ENCODE measurements around the gene MIPOL1. TPM values are rescaled to one million over a fixed set of nuclear protein-coding genes. Genes with fewer than 3 reads are reported as not detected.

The MIPOL1 gene
- total RNA-seq, 1 donor from 2014 or later, result 12.1 TPM

DNA sequence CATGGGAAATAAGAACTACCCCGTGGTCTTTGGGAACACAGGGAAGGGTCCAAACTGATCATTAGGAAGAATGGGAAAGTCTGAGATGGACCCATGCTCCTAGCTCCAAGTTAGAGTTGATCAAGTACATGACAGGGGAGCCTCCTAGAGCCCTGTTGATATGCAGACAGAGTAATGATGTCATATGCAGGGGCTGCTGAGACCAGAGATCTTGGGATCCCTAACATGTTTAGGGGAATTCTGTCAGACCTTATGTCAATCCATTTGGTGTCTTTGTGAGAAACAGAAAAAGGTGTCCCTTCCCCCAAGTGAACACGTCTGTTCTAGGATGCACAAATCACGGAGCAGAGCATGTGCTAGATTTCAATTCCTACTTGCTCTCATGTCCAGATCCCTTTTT is 31.9 kb upstream of the MIPOL1 start:
- TF ChIP-seq, protein P1, sequence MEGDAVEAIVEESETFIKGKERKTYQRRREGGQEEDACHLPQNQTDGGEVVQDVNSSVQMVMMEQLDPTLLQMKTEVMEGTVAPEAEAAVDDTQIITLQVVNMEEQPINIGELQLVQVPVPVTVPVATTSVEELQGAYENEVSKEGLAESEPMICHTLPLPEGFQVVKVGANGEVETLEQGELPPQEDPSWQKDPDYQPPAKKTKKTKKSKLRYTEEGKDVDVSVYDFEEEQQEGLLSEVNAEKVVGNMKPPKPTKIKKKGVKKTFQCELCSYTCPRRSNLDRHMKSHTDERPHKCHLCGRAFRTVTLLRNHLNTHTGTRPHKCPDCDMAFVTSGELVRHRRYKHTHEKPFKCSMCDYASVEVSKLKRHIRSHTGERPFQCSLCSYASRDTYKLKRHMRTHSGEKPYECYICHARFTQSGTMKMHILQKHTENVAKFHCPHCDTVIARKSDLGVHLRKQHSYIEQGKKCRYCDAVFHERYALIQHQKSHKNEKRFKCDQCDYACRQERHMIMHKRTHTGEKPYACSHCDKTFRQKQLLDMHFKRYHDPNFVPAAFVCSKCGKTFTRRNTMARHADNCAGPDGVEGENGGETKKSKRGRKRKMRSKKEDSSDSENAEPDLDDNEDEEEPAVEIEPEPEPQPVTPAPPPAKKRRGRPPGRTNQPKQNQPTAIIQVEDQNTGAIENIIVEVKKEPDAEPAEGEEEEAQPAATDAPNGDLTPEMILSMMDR (IDR thresholded peaks at IDR 0.05; ENCODE audit: unreplicated experiment), result no peak
- H3K27ac Mint-ChIP-seq (ENCODE audit: unreplicated experiment), result no peak overlapping the region
- H3K4me3 Mint-ChIP-seq (ENCODE audit: unreplicated experiment), result no peak overlapping the region
- no peaks in the 10 kb centered on the region for H3K4me1 Mint-ChIP-seq (ENCODE audit: unreplicated experiment)
- no peaks in the 10 kb centered on the region for H3K36me3 Mint-ChIP-seq (ENCODE audit: low read depth, unreplicated experiment)
- no peaks in the 10 kb centered on the region for H3K9me3 Mint-ChIP-seq (ENCODE audit: unreplicated experiment)
- no peak for DNase-seq (ENCODE audit: low spot score)
- no peaks in the 10 kb centered on the region for H3K27me3 Mint-ChIP-seq (ENCODE audit: unreplicated experiment)

DNA sequence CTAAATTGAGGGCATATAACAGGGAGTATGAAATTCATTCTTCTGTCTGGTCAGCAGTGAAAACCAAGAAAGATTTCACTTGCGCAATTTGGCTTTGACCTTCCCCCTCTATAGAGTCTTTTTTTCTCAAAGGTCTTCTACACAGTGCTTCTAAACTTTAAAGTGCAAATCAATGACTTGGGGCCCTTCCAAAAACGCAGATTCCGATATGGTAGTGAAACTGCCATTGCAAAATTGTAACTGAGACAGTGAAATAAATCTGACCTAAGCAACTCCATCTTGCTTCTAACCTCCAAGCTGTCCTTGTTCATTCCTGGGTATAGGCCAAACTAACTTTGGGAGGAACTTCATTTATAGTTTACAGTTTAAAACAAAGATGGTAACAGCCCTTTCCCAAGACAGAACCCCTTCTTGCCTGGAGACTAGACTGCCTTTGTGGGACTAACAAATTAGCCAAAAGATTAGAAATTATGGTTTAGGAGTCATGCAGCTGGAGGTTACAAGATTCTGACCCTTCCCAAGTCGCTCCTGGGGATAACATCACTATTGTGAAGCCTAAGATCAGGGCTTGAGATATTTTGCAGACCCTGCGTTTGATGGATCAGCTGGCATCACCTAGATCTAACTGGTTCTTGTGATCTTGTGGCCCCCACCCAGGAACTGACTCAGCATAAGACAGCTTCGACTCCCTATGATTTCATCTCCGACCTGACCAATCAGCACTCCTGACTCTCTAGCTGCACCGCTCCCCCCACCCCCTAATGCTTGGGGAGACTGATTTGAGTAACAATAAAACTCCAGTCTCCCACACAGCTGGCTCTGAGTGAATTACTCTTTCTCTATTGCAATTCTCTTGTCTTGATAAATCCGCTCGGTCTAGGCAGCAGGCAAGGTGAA is 30.3 kb upstream of the MIPOL1 start:
- Mint-ChIP-seq H3K4me1 (ENCODE audit: unreplicated experiment) (no peaks in the 10 kb centered on the region), H3K4me3 (ENCODE audit: unreplicated experiment) (no peak overlapping the region), H3K9me3 (ENCODE audit: unreplicated experiment) (no peaks in the 10 kb centered on the region), H3K36me3 (ENCODE audit: low read depth, unreplicated experiment) (no peaks in the 10 kb centered on the region), H3K27ac (ENCODE audit: unreplicated experiment) (no peak overlapping the region), H3K27me3 (ENCODE audit: unreplicated experiment) (no peaks in the 10 kb centered on the region)
- TF ChIP-seq, protein P1 (IDR thresholded peaks at IDR 0.05; ENCODE audit: unreplicated experiment), result no peak
- no peak for DNase-seq (ENCODE audit: low spot score)

DNA sequence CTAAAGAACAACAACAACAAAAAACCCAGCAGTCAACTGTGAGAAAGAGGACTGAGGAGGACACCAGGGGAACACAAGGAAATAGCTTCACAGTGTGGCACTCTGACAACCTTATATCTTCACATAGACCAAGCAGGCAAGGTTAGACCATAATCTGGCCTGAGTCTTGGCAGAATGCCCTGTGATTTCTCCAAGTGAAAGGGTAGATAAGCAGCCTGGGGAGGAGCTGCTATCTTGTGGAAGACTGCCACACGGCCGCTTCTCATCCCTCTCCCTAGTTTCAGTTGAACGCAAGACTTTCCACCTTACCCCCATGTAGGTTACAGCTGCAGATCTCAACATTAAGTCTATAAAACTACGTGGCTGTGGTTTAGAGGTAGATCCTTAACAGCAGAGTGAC is 29.0 kb upstream of the MIPOL1 start:
- Mint-ChIP-seq H3K27ac (ENCODE audit: unreplicated experiment) (no peak overlapping the region), H3K4me1 (ENCODE audit: unreplicated experiment) (no peaks in the 10 kb centered on the region), H3K9me3 (ENCODE audit: unreplicated experiment) (no peaks in the 10 kb centered on the region), H3K36me3 (ENCODE audit: low read depth, unreplicated experiment) (no peaks in the 10 kb centered on the region), H3K4me3 (ENCODE audit: unreplicated experiment) (no peak overlapping the region), H3K27me3 (ENCODE audit: unreplicated experiment) (no peaks in the 10 kb centered on the region)
- TF ChIP-seq, protein P1 (IDR thresholded peaks at IDR 0.05; ENCODE audit: unreplicated experiment), result no peak
- DNase-seq (ENCODE audit: low spot score), result no peak

DNA sequence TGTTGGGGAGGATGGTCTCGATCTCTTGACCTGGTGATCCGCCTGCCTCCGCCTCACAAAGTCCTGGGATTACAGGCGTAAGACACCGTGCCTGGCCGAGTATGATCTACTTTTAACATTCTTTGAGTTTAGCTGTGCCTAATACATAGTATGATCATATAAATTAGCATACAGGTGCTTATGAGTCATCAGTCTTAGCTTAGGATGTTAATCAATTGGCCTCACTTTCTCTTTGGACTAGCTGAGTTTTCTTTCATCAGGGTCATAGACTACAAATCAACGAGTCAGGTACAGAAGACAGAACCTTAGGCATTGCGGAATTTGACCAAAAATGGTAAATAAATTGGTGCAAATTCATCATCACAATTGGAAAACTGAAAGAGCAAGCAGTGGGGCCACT is 27.5 kb upstream of the MIPOL1 start:
- Mint-ChIP-seq H3K9me3 (ENCODE audit: unreplicated experiment) (no peaks in the 10 kb centered on the region), H3K4me3 (ENCODE audit: unreplicated experiment) (no peak overlapping the region), H3K36me3 (ENCODE audit: low read depth, unreplicated experiment) (no peaks in the 10 kb centered on the region), H3K27ac (ENCODE audit: unreplicated experiment) (no peak overlapping the region), H3K4me1 (ENCODE audit: unreplicated experiment) (no peaks in the 10 kb centered on the region), H3K27me3 (ENCODE audit: unreplicated experiment) (no peaks in the 10 kb centered on the region)
- TF ChIP-seq, protein P1 (IDR thresholded peaks at IDR 0.05; ENCODE audit: unreplicated experiment), result no peak
- no peak for DNase-seq (ENCODE audit: low spot score)

DNA sequence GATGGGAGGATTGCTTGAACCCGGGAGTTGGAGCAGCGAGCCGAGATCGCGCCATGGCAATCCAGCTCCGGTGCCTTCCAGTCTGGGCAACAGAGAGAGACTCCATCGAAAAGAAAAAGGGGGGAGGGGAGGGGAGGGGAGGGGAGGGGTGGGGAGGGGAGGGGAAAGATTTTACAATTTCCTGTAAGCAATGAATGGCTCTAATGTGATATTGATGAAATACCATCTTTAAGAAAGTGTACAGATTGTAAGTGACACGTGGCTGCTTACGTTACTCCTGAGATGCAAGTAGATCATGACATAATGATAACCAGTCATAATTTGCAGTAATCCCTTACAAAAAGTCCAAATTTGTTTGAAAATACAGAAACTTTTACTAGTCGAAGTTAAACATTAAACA is 26.7 kb upstream of the MIPOL1 start:
- Mint-ChIP-seq H3K9me3 (ENCODE audit: unreplicated experiment) (no peaks in the 10 kb centered on the region), H3K4me3 (ENCODE audit: unreplicated experiment) (no peak overlapping the region), H3K27ac (ENCODE audit: unreplicated experiment) (no peak overlapping the region), H3K27me3 (ENCODE audit: unreplicated experiment) (no peaks in the 10 kb centered on the region), H3K4me1 (ENCODE audit: unreplicated experiment) (no peaks in the 10 kb centered on the region), H3K36me3 (ENCODE audit: low read depth, unreplicated experiment) (no peaks in the 10 kb centered on the region)
- TF ChIP-seq, protein P1 (IDR thresholded peaks at IDR 0.05; ENCODE audit: unreplicated experiment), result no peak
- no peak for DNase-seq (ENCODE audit: low spot score)
